Activated CD8-positive, alpha-beta T cell treated with anti-CD3 and anti-CD28 coated beads for 36 hours (primary cell): ENCODE data around the gene IL1R1. TPM values are rescaled to one million over a fixed set of nuclear protein-coding genes. Genes with fewer than 3 reads are reported as not detected.
A peak's percentile ranks its signal among the peaks of the same experiment; 100 is the strongest.

Experiments
- ATAC-seq: fragments of 200-7000 bp; cut with Tn5 transposase; one replicate; pipeline ENCODE4 v1.10.0; 2021; ENCODE audit warnings: mild to moderate bottlenecking, moderate library complexity
- CTCF ChIA-PET: fragments of 350-600 bp; sonication (Branson Sonifier 250); formaldehyde crosslinking; loops from one replicate; lab custom pipeline; 2021; ENCODE audit warnings: antibody characterized with exemption; lab: Charles Lee
- POLR2A ChIA-PET: fragments of 350-600 bp; sonication (Branson Sonifier 250); formaldehyde crosslinking; loops from one replicate; lab custom pipeline; 2021; ENCODE audit warnings: antibody characterized with exemption; lab: Charles Lee
- DNase-seq: peaks from one replicate; pipeline ENCODE4 v3.0.0-alpha.2; 2020
- H3K27ac Mint-ChIP-seq: one replicate; pipeline ENCODE4 v1.8.0; 2021; ENCODE audit warnings: mild to moderate bottlenecking, mixed read lengths
- H3K27me3 Mint-ChIP-seq: one replicate; pipeline ENCODE4 v1.8.0; 2021; ENCODE audit warnings: mixed read lengths
- H3K36me3 Mint-ChIP-seq: one replicate; pipeline ENCODE4 v1.8.0; 2021; ENCODE audit warnings: low read depth, mixed read lengths
- H3K4me1 Mint-ChIP-seq: one replicate; pipeline ENCODE4 v1.8.0; 2021; ENCODE audit warnings: low read depth, mixed read lengths
- H3K4me3 Mint-ChIP-seq: one replicate; pipeline ENCODE4 v1.8.0; 2021; ENCODE audit warnings: mild to moderate bottlenecking, moderate library complexity, mixed read lengths
- H3K9me3 Mint-ChIP-seq: one replicate; pipeline ENCODE4 v1.8.0; 2021; ENCODE audit warnings: mixed read lengths
- CTCF ChIP-seq: fragments of 200-600 bp; IDR thresholded peaks from one replicate; pipeline ENCODE4 v1.8.0; 2022; ENCODE audit warnings: antibody characterized with exemption, mild to moderate bottlenecking
- intact Hi-C: fragments of 100-400 bp; cut with micrococcal nuclease; formaldehyde crosslinking; loops from one replicate; pipeline ENCODE4 v1.10.0; 2022
- total RNA-seq, 2 experiments: library from RNA; stranded (reverse); gene quantifications; one replicate each; pipeline ENCODE4 v1.2.3, GENCODE V29; 2021

Gene IL1R1
- total RNA-seq = under 1 TPM; 0.63 to 0.68 TPM

- peaks cover 28% of the 10 kb centered on the region for H3K27me3 Mint-ChIP-seq
- peak; percentile 40 for ATAC-seq
- H3K4me1 Mint-ChIP-seq = peaks cover 39% of the 10 kb centered on the region
- H3K9me3 Mint-ChIP-seq = peaks cover 48% of the 10 kb centered on the region
- POLR2A ChIA-PET = interaction anchor here (0.6 to 1.1 kb wide), 4 partner anchors 24 to 242 kb away, joined by 3 to 5 read pairs (median 4); no protein-coding TSS in a partner anchor
- H3K27ac Mint-ChIP-seq = no peak within 1 kb of the TSS
- intact Hi-C loops = no loop called here
- DNase-seq = no peak
- CTCF ChIA-PET = interaction anchor here (1.1 to 2.0 kb wide), 5 partner anchors 11 to 136 kb away, joined by 3 to 13 read pairs (median 5); no protein-coding TSS in a partner anchor
- peak within 1 kb of the TSS; percentile 39 for H3K4me3 Mint-ChIP-seq
- no peak for TF ChIP-seq CTCF
- peaks cover 36% of the 10 kb centered on the region for H3K36me3 Mint-ChIP-seq
These were observed at the start of gene IL1R1 for GRCh38 chr2:102141970-102142828. TSS of gene IL1R1 (plus strand) at chr2:102142746. CDS start at chr2:102157725, 14,979 bp downstream.

- no peak for TF ChIP-seq CTCF
These were observed 48.9 kb upstream of the IL1R1 start for GRCh38 chr2:102093662-102094061.

GRCh38 chr2:102094917-102095316, 47.6 kb upstream of the IL1R1 start:
- Mint-ChIP-seq H3K4me1 (peaks cover 4% of the 10 kb centered on the region), H3K27me3 (peaks cover 1% of the 10 kb centered on the region), H3K27ac (no peak overlapping the region), H3K36me3 (peaks cover 2% of the 10 kb centered on the region), H3K9me3 (peaks cover 6% of the 10 kb centered on the region), H3K4me3 (no peak overlapping the region)
- intact Hi-C loops = no loop called here
- DNase-seq (peak; percentile 76), ATAC-seq (peak; percentile 95)
- CTCF ChIA-PET = interaction anchor here (1.0 to 1.1 kb wide), 2 partner anchors 74 to 223 kb away, joined by 3 to 4 read pairs; no protein-coding TSS in a partner anchor
- POLR2A ChIA-PET = interaction anchor here (1.0 kb wide), 1 partner anchor 12 kb away, joined by 4 read pairs; no protein-coding TSS in a partner anchor
- no peak for TF ChIP-seq CTCF

More at GRCh38 chr2:102093662-102094061, 48.9 kb upstream of the IL1R1 start:
- ATAC-seq = no peak
- intact Hi-C loops = no loop called here
- Mint-ChIP-seq H3K27me3 (peaks cover 1% of the 10 kb centered on the region), H3K4me3 (no peak overlapping the region), H3K27ac (no peak overlapping the region), H3K4me1 (peaks cover 4% of the 10 kb centered on the region), H3K36me3 (peaks cover 3% of the 10 kb centered on the region), H3K9me3 (peaks cover 7% of the 10 kb centered on the region)
- DNase-seq = no peak
- CTCF ChIA-PET = no interaction called here
- POLR2A ChIA-PET = no interaction called here

GRCh38 chr2:102096103-102096502, 46.4 kb upstream of the IL1R1 start:
- Mint-ChIP-seq H3K36me3 (no peaks in the 10 kb centered on the region), H3K4me3 (no peak overlapping the region), H3K27ac (no peak overlapping the region), H3K27me3 (peaks cover 1% of the 10 kb centered on the region), H3K4me1 (peaks cover 14% of the 10 kb centered on the region), H3K9me3 (peaks cover 2% of the 10 kb centered on the region)
- intact Hi-C loops = no loop called here
- ChIA-PET POLR2A (interaction anchor here (0.6 to 0.8 kb wide), 3 partner anchors 9 to 392 kb away, joined by 3 read pairs; no protein-coding TSS in a partner anchor), CTCF (interaction anchor here (1.1 to 1.8 kb wide), 2 partner anchors 145 to 224 kb away, joined by 3 to 4 read pairs; no protein-coding TSS in a partner anchor)
- ATAC-seq = no peak
- TF ChIP-seq CTCF = no peak
- DNase-seq = no peak
